ENCODE measurements around the gene ULK2.
"Not testable (repeated sequence)": the region's sequence is repeated elsewhere in the genome, so short reads cannot be mapped to it uniquely, and the experiment has no call there.

Gene ULK2

GRCh38 chr17:19897090-19897837 lies 29.5 kb upstream of the ULK2 start:
- Histone ChIP-seq H3K4me2 (ENCODE audit: low read depth, low read length, poor library complexity, severe bottlenecking) (no peak overlapping the region), H3K79me2 (ENCODE audit: insufficient read depth, low read length) (no peaks in the 10 kb centered on the region), H3K9ac (ENCODE audit: low read length) (no peak overlapping the region), H3K27ac (ENCODE audit: low read depth, low read length) (no peak overlapping the region), H3K4me3 (ENCODE audit: insufficient read depth, low read length, poor library complexity, severe bottlenecking) (no peak overlapping the region), H2AFZ (ENCODE audit: low read depth, low read length, severe bottlenecking) (no peak overlapping the region), H3K27me3 (ENCODE audit: low read length) (no peaks in the 10 kb centered on the region), H4K20me1 (ENCODE audit: low read depth, low read length) (no peaks in the 10 kb centered on the region), H3F3A (ENCODE audit: insufficient read depth) (no peaks in the 10 kb centered on the region), H3K36me3 (ENCODE audit: low read length) (no peaks in the 10 kb centered on the region), H3K9me3 (ENCODE audit: insufficient read depth, low read length) (no peaks in the 10 kb centered on the region), H3K9me2 (replicated peaks; ENCODE audit: insufficient read depth, low read length) (no peaks in the 10 kb centered on the region)
- no peak for TF ChIP-seq CTCF (IDR thresholded peaks at IDR 0.05; ENCODE audit: insufficient read depth, low read length, poor library complexity, severe bottlenecking)
- no peak for TF ChIP-seq EZH2phosphoT487 (conservative IDR thresholded peaks at IDR 0.05; ENCODE audit: low read length)

- Histone ChIP-seq H3K4me3 (ENCODE audit: insufficient read depth, low read length, poor library complexity, severe bottlenecking) (no peak overlapping the region), H3K36me3 (ENCODE audit: low read length) (no peaks in the 10 kb centered on the region), H3K9me3 (ENCODE audit: insufficient read depth, low read length) (no peaks in the 10 kb centered on the region), H3K9me2 (replicated peaks; ENCODE audit: insufficient read depth, low read length) (no peaks in the 10 kb centered on the region), H3K27me3 (ENCODE audit: low read length) (no peaks in the 10 kb centered on the region), H3K4me2 (ENCODE audit: low read depth, low read length, poor library complexity, severe bottlenecking) (no peak overlapping the region), H3F3A (ENCODE audit: insufficient read depth) (no peaks in the 10 kb centered on the region), H2AFZ (ENCODE audit: low read depth, low read length, severe bottlenecking) (no peak overlapping the region), H3K9ac (ENCODE audit: low read length) (no peak overlapping the region), H3K27ac (ENCODE audit: low read depth, low read length) (no peak overlapping the region), H4K20me1 (ENCODE audit: low read depth, low read length) (no peaks in the 10 kb centered on the region), H3K79me2 (ENCODE audit: insufficient read depth, low read length) (no peaks in the 10 kb centered on the region)
- TF ChIP-seq CTCF (IDR thresholded peaks at IDR 0.05; ENCODE audit: insufficient read depth, low read length, poor library complexity, severe bottlenecking) (no peak), EZH2phosphoT487 (conservative IDR thresholded peaks at IDR 0.05; ENCODE audit: low read length) (no peak)
These were observed 28.9 kb upstream of the ULK2 start for GRCh38 chr17:19896679-19897078.

GRCh38 chr17:19890554-19890953 lies 22.8 kb upstream of the ULK2 start:
- not testable (repeated sequence) for H3K27me3 ChIP-seq (ENCODE audit: low read length); H3K9ac ChIP-seq (ENCODE audit: low read length); H3K27ac ChIP-seq (ENCODE audit: low read depth, low read length); H3K4me3 ChIP-seq (ENCODE audit: insufficient read depth, low read length, poor library complexity, severe bottlenecking); H3K36me3 ChIP-seq (ENCODE audit: low read length); H3K9me3 ChIP-seq (ENCODE audit: insufficient read depth, low read length); H4K20me1 ChIP-seq (ENCODE audit: low read depth, low read length); H2AFZ ChIP-seq (ENCODE audit: low read depth, low read length, severe bottlenecking); H3F3A ChIP-seq (ENCODE audit: insufficient read depth); H3K79me2 ChIP-seq (ENCODE audit: insufficient read depth, low read length); H3K4me2 ChIP-seq (ENCODE audit: low read depth, low read length, poor library complexity, severe bottlenecking); H3K9me2 ChIP-seq (replicated peaks; ENCODE audit: insufficient read depth, low read length)

GRCh38 chr17:19890001-19890400 lies 22.3 kb upstream of the ULK2 start:
- H3K9me2 ChIP-seq (replicated peaks; ENCODE audit: insufficient read depth, low read length); H3K9me3 ChIP-seq (ENCODE audit: insufficient read depth, low read length); H3K4me3 ChIP-seq (ENCODE audit: insufficient read depth, low read length, poor library complexity, severe bottlenecking); H3F3A ChIP-seq (ENCODE audit: insufficient read depth); H4K20me1 ChIP-seq (ENCODE audit: low read depth, low read length); H3K79me2 ChIP-seq (ENCODE audit: insufficient read depth, low read length); H3K9ac ChIP-seq (ENCODE audit: low read length); H3K27ac ChIP-seq (ENCODE audit: low read depth, low read length); H2AFZ ChIP-seq (ENCODE audit: low read depth, low read length, severe bottlenecking); H3K36me3 ChIP-seq (ENCODE audit: low read length); H3K27me3 ChIP-seq (ENCODE audit: low read length); H3K4me2 ChIP-seq (ENCODE audit: low read depth, low read length, poor library complexity, severe bottlenecking): not testable (repeated sequence)

All from SU-DHL-6 (cell line).